Liver (tissue), 9 donors: ENCODE results near the gene NR1D1. TPM values are rescaled to one million over a fixed set of nuclear protein-coding genes. Genes with fewer than 3 reads are reported as not detected.

Experiments
- DNase-seq: peaks from one replicate; pipeline ENCODE4 v3.0.0-alpha.2; 2017; ENCODE audit warnings: low spot score
- H3K27ac ChIP-seq, 2 donors: one replicate each; pipeline ENCODE4 v1.7.0; 2013; ENCODE audit warnings: inconsistent platforms in 2 of 2, low read length in 2 of 2, control low read depth in 1 of 2, low read depth in 1 of 2, mild to moderate bottlenecking in 1 of 2
- H3K27me3 ChIP-seq, 4 donors: one replicate each; pipeline versions ENCODE4 v1.6.1 to v1.7.0; 2013; ENCODE audit warnings: low read length in 3 of 4, inconsistent platforms in 1 of 4, mild to moderate bottlenecking in 1 of 4, moderate library complexity in 1 of 4; ENCODE audit not compliant: control insufficient read depth in 4 of 4, insufficient read depth in 4 of 4
- H3K36me3 ChIP-seq, 4 donors: one replicate each; pipeline versions ENCODE4 v1.6.1 to v1.7.0; 2013; ENCODE audit warnings: low read length in 3 of 4, mild to moderate bottlenecking in 3 of 4, low read depth in 1 of 4, moderate library complexity in 1 of 4; ENCODE audit not compliant: control insufficient read depth in 4 of 4, insufficient read depth in 3 of 4
- H3K4me1 ChIP-seq, 4 donors: one replicate each; pipeline versions ENCODE4 v1.6.1 to v1.7.0; 2013; ENCODE audit warnings: low read length in 3 of 4, mild to moderate bottlenecking in 3 of 4, moderate library complexity in 1 of 4; ENCODE audit not compliant: control insufficient read depth in 4 of 4, insufficient read depth in 4 of 4
- H3K4me3 ChIP-seq, 3 donors: one replicate each; pipeline versions ENCODE4 v1.6.1 to v1.7.0; 2013; ENCODE audit warnings: low read length in 3 of 3, control low read depth in 1 of 3, low read depth in 1 of 3, mild to moderate bottlenecking in 1 of 3
- H3K9ac ChIP-seq, 2 donors: one replicate each; pipeline ENCODE4 v1.7.0; 2013; ENCODE audit warnings: low read length in 2 of 2, mild to moderate bottlenecking in 2 of 2, moderate library complexity in 2 of 2, control low read depth in 1 of 2, low read depth in 1 of 2
- H3K9me3 ChIP-seq, 4 donors: one replicate each; pipeline versions ENCODE4 v1.6.1 to v1.7.0; 2013; ENCODE audit warnings: low read length in 3 of 4; ENCODE audit not compliant: control insufficient read depth in 4 of 4
- EGR1 ChIP-seq, 2 donors: IDR thresholded peaks; 2 replicates each; pipeline ENCODE4 v1.6.1; 2016 to 2018; ENCODE audit warnings: antibody characterized with exemption in 2 of 2, low read depth in 2 of 2
- FOXA1 ChIP-seq: IDR thresholded peaks from 2 replicates; pipeline ENCODE4 v1.6.1; 2016; ENCODE audit warnings: antibody characterized with exemption
- FOXA2 ChIP-seq: IDR thresholded peaks from 2 replicates; pipeline ENCODE4 v1.6.1; 2016; ENCODE audit warnings: antibody characterized with exemption
- GABPA ChIP-seq, 2 donors: IDR thresholded peaks in 1 of 2; conservative IDR thresholded peaks in 1 of 2; 2 replicates each; pipeline ENCODE4 v1.6.1; 2016; ENCODE audit warnings: antibody characterized with exemption in 2 of 2, mild to moderate bottlenecking in 1 of 2, moderate library complexity in 1 of 2
- HNF4A ChIP-seq, 2 donors: conservative IDR thresholded peaks; 2 replicates each; pipeline ENCODE4 v1.6.1; 2016; ENCODE audit warnings: antibody characterized with exemption in 2 of 2, mild to moderate bottlenecking in 2 of 2
- JUND ChIP-seq, 2 donors: IDR thresholded peaks; 2 replicates each; pipeline ENCODE4 v1.6.1; 2016; ENCODE audit warnings: antibody characterized with exemption in 2 of 2
- NR2F2 ChIP-seq: IDR thresholded peaks from 2 replicates; pipeline ENCODE4 v1.6.1; 2016; ENCODE audit warnings: antibody characterized with exemption
- RAD21 ChIP-seq, 2 donors: IDR thresholded peaks; 2 replicates each; pipeline ENCODE4 v1.6.1; 2016; ENCODE audit warnings: antibody characterized with exemption in 2 of 2, mild to moderate bottlenecking in 2 of 2
- REST ChIP-seq: IDR thresholded peaks from 2 replicates; pipeline ENCODE4 v1.6.1; 2016; ENCODE audit warnings: antibody characterized with exemption, mild to moderate bottlenecking
- RXRA ChIP-seq, 2 donors: IDR thresholded peaks; 2 replicates each; pipeline ENCODE4 v1.6.1; 2017 to 2018; ENCODE audit warnings: antibody characterized with exemption in 2 of 2, mild to moderate bottlenecking in 1 of 2
- SP1 ChIP-seq: IDR thresholded peaks from 2 replicates; pipeline ENCODE4 v1.6.1; 2018; ENCODE audit warnings: antibody characterized with exemption, mild to moderate bottlenecking
- WGBS: extraction: QIAGEN DNeasy Blood & Tissue Kit; methylation state at CpG from one replicate; pipeline ENCODE4 v1.1.7; 2013; 5-methylcytosine and 5-hydroxymethylcytosine counted together
- polyA plus RNA-seq, 2 donors: library from polyadenylated mRNA; stranded (reverse) in 1 of 2; unstranded in 1 of 2; fragments of 200-250 nt in 1 of 2; fragments of >200 nt in 1 of 2; fragmentation: Nextera tagmentation in 1 of 2; extraction: Ambion mirVana in 1 of 2; gene quantifications; one replicate each; pipeline versions ENCODE4 v1.2.1 to v1.2.3, GENCODE V29; 2013 to 2015
- total RNA-seq, 2 donors: library from RNA; depleted of rRNA; stranded (reverse); fragments of >200 nt; gene quantifications; one replicate each; pipeline ENCODE4 v1.2.3, GENCODE V29; 2014
- TF ChIP-seq, protein P1 (sequence below): fragments of 150-350 bp; IDR thresholded peaks from 2 replicates; pipeline ENCODE4 v1.5.1; 2017; ENCODE audit warnings: improper control_type of control experiment, low read depth, low read length; ENCODE audit not compliant: missing input control
- donor health status: healthy.
- donor health status: healthy.
- donor health status: healthy.
- donor health status: healthy.
- donor health status: healthy.

The NR1D1 gene
- total and polyA plus RNA-seq, 4 donors = 0.84 to 13.7 (median 5.6) TPM

GRCh38 chr17:40095944-40096791, 4.2 kb downstream of the NR1D1 start:
- Histone ChIP-seq H3K9ac (no peak overlapping the region), H3K36me3 (peaks cover 14 to 35% (median 23%) of the 10 kb centered on the region in 4 donors), H3K27ac (peak overlapping the region; percentile 98 to 99), H3K9me3 (no peaks in the 10 kb centered on the region), H3K4me3 (no peak overlapping the region), H3K4me1 (peaks cover 14 to 59% (median 47%) of the 10 kb centered on the region in 4 donors), H3K27me3 (no peaks in the 10 kb centered on the region)
- DNase-seq = no peak
- TF ChIP-seq RXRA (IDR thresholded peaks at IDR 0.05) = peak in 1 of 2 donors; percentile 42
- TF ChIP-seq SP1 = peak; percentile 47
- TF ChIP-seq HNF4A (conservative IDR thresholded peaks at IDR 0.05) = no peak
- peak; percentile 57 for TF ChIP-seq NR2F2
- no peak for TF ChIP-seq EGR1 (IDR thresholded peaks at IDR 0.05; ENCODE audit: low read depth in 2 of 2)
- WGBS = 67% methylated on average over 23 of the region's 23 CpGs

GRCh38 chr17:40095351-40095943, 4.9 kb downstream of the NR1D1 start:
- Histone ChIP-seq H3K36me3 (peaks cover 14 to 35% (median 23%) of the 10 kb centered on the region in 4 donors), H3K9ac (no peak overlapping the region), H3K4me1 (peaks cover 14 to 58% (median 45%) of the 10 kb centered on the region in 4 donors), H3K4me3 (no peak overlapping the region), H3K27ac (peak overlapping the region; percentile 47 to 99), H3K27me3 (no peaks in the 10 kb centered on the region), H3K9me3 (no peaks in the 10 kb centered on the region)
- no peak for DNase-seq
- 67% methylated on average over 17 of the region's 17 CpGs for WGBS
- TF ChIP-seq FOXA1 = no peak
- no peak for TF ChIP-seq JUND (IDR thresholded peaks at IDR 0.05)
- TF ChIP-seq FOXA2 = no peak

DNA sequence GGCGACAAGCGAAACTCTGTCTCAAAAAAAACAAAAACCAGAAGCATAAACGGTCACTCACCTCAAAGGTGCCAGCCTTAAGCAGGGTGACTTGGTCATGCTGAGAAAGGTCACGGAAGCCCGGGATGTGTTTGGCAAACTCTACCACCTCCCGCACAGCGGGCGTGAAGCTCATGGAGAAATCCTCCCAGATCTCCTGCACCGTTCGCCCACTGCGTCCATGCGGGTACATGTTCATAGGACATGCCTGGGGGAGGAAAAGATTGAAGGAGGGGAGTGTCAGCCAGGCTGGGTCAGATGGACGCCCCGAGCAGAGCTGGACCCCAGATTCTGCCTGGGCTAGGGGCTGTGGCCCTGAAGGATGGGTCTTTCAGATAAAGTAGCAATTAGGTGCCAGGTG, 5.5 kb downstream of the NR1D1 start:
- WGBS = 75% methylated on average over 14 of the region's 14 CpGs
- H3K27me3 ChIP-seq = no peaks in the 10 kb centered on the region
- H3K36me3 ChIP-seq = peaks cover 14 to 35% (median 23%) of the 10 kb centered on the region in 4 donors
- TF ChIP-seq JUND (IDR thresholded peaks at IDR 0.05) = no peak
- no peak for TF ChIP-seq RAD21 (IDR thresholded peaks at IDR 0.05)
- TF ChIP-seq SP1 = no peak
- peak in 1 of 2 donors; percentile 29 for TF ChIP-seq RXRA (IDR thresholded peaks at IDR 0.05)
- no peak overlapping the region for H3K9ac ChIP-seq
- no peak overlapping the region for H3K4me3 ChIP-seq
- H3K27ac ChIP-seq = peak overlapping the region; percentile 47 to 99
- H3K9me3 ChIP-seq = no peaks in the 10 kb centered on the region
- DNase-seq = no peak
- H3K4me1 ChIP-seq = peaks cover 14 to 55% (median 44%) of the 10 kb centered on the region in 4 donors

DNA sequence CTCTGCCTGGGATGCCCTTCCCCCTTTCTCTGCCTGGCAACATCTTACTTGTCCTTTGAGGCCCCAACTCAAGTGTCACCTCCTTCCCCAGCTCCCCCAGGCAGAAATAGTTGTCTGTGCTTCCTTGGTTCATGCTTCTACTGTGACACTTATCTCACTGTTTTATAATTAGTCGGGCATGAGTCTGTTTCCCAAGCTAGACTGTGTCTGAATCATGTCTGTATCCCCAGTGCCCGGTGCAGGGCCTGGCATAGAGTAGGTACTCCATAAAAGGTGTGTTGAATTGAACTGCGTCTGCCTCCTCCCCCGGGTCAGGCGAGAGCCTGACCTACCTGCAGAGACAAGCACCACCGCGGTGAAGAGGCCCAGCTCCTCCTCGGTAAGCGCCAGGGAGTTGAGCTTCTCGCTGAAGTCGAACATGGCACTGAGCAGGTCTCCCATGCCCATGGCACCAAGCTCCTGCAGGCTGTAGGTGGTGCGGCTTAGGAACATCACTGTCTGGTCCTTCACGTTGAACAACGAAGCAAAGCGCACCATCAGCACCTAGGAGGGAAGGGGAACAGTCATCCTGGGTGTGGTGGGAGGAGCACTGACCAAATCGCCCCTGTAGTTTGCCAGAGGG, 6.7 kb downstream of the NR1D1 start:
- 83% methylated on average over 16 of the region's 16 CpGs for WGBS

More for the DNA sequence above, 6.7 kb downstream of the NR1D1 start:
- H3K9me3 ChIP-seq = no peaks in the 10 kb centered on the region
- DNase-seq = no peak
- peaks cover 14 to 35% (median 25%) of the 10 kb centered on the region in 4 donors for H3K36me3 ChIP-seq
- no peaks in the 10 kb centered on the region for H3K27me3 ChIP-seq
- no peak overlapping the region for H3K9ac ChIP-seq
- H3K27ac ChIP-seq = no peak overlapping the region
- no peak for TF ChIP-seq FOXA2
- TF ChIP-seq, protein P1, sequence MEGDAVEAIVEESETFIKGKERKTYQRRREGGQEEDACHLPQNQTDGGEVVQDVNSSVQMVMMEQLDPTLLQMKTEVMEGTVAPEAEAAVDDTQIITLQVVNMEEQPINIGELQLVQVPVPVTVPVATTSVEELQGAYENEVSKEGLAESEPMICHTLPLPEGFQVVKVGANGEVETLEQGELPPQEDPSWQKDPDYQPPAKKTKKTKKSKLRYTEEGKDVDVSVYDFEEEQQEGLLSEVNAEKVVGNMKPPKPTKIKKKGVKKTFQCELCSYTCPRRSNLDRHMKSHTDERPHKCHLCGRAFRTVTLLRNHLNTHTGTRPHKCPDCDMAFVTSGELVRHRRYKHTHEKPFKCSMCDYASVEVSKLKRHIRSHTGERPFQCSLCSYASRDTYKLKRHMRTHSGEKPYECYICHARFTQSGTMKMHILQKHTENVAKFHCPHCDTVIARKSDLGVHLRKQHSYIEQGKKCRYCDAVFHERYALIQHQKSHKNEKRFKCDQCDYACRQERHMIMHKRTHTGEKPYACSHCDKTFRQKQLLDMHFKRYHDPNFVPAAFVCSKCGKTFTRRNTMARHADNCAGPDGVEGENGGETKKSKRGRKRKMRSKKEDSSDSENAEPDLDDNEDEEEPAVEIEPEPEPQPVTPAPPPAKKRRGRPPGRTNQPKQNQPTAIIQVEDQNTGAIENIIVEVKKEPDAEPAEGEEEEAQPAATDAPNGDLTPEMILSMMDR = no peak
- no peak for TF ChIP-seq GABPA (IDR thresholded peaks at IDR 0.05 in 1 of 2, conservative IDR thresholded peaks at IDR 0.05 in 1 of 2)
- TF ChIP-seq REST = no peak
- no peak for TF ChIP-seq FOXA1
- H3K4me1 ChIP-seq = peaks cover 14 to 49% (median 41%) of the 10 kb centered on the region in 4 donors
- H3K4me3 ChIP-seq = no peak overlapping the region
